ENCODE results near the gene RBM14.
"Not testable (repeated sequence)": the region's sequence is repeated elsewhere in the genome, so short reads cannot be mapped to it uniquely, and the experiment has no call there.

RBM14 gene

GRCh38 chr11:66637557-66638176 is 21.2 kb downstream of the RBM14 start:
- DNase-seq: no peak

GRCh38 chr11:66638177-66639065 is 22.0 kb downstream of the RBM14 start, which contains the start of gene RBM4:
Gene RBM4, plus strand, starts transcription at chr11:66638703. Its CDS starts 1,009 bp downstream, at chr11:66639712.
- peak; percentile 92 for DNase-seq

GRCh38 chr11:66639066-66639813 is 22.8 kb downstream of the RBM14 start:
- peak; percentile 22 for DNase-seq

GRCh38 chr11:66639814-66640340 is 23.4 kb downstream of the RBM14 start:
- not testable (repeated sequence) for DNase-seq

- no peak for DNase-seq
Observed at GRCh38 chr11:66641834-66642233, 25.4 kb downstream of the RBM14 start.

GRCh38 chr11:66643745-66644437 is 27.5 kb downstream of the RBM14 start:
- no peak for DNase-seq

- DNase-seq: no peak
Observed at GRCh38 chr11:66646828-66647227, 30.4 kb downstream of the RBM14 start.

GRCh38 chr11:66649903-66650302 is 33.5 kb downstream of the RBM14 start:
- DNase-seq: no peak

GRCh38 chr11:66651016-66651415 is 34.6 kb downstream of the RBM14 start:
- no peak for DNase-seq

- no peak for DNase-seq
Observed at GRCh38 chr11:66652651-66653050, 36.2 kb downstream of the RBM14 start.

GRCh38 chr11:66653123-66653522 is 36.7 kb downstream of the RBM14 start:
- no peak for DNase-seq

GRCh38 chr11:66659763-66660162 is 43.3 kb downstream of the RBM14 start:
- no peak for DNase-seq

- DNase-seq: no peak
Observed at GRCh38 chr11:66663741-66664296, 47.4 kb downstream of the RBM14 start.

- no peak for DNase-seq
Observed at GRCh38 chr11:66665369-66665768, 48.9 kb downstream of the RBM14 start.

- no peak for DNase-seq
Observed at GRCh38 chr11:66670816-66671215, 54.4 kb downstream of the RBM14 start.

- no peak for DNase-seq
Observed at GRCh38 chr11:66674964-66675602, 58.7 kb downstream of the RBM14 start.

GRCh38 chr11:66676282-66676919 is 60.0 kb downstream of the RBM14 start:
- no peak for DNase-seq

All from activated CD4-positive, alpha-beta T cell treated with anti-CD3 and anti-CD28 coated beads, Interleukin-2, amount 50 U/mL, for 1 hour (primary cell).